ENCODE results near the gene FGB. TPM values are rescaled to one million over a fixed set of nuclear protein-coding genes. Genes with fewer than 3 reads are reported as not detected.
"Not testable (repeated sequence)": the region's sequence is repeated elsewhere in the genome, so short reads cannot be mapped to it uniquely, and the experiment has no call there.

FGB gene
- total RNA-seq, 1 donor from 2014 or later: 37.0 TPM

DNA sequence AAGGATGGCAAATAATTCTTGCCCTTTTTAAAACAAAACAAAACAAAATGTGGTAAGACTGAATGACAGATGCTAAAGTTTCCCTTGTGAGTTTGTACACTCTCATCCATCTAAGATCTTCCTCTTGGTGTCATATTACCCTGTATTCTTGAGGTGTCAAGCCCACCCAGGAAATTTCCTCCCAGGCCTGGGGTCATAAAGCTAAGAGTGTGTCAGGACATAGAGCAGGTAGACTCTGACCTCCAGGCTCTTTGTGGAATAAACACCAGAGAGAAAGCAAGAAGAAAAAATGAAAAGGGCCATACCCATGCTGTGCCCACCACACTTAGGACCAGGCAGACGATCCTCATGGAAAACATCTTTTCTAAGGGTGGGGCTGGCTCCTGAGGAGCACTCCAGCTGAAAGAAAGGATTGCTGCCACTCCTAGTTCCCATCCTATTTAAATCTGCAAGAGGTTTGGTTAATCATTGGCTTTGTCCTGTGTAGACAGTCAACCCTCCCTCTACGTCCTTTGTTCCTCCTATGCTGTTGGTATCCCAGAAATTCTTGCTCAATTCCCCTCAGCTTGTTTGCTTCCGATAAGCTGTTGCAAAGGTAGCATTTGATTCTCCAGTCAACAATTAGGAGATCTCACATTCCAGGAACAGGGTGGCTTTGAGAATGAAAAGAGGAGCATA lies 27.7 kb downstream of the FGB start, which contains the start of gene FGA:
Gene FGA, minus strand, starts transcription at position 414 of the 678 bp plus-strand sequence. Its CDS starts 55 bp downstream, at position 359.
- intact Hi-C loops (cut with DNase I): no loop called here
- TF ChIP-seq, protein P1, sequence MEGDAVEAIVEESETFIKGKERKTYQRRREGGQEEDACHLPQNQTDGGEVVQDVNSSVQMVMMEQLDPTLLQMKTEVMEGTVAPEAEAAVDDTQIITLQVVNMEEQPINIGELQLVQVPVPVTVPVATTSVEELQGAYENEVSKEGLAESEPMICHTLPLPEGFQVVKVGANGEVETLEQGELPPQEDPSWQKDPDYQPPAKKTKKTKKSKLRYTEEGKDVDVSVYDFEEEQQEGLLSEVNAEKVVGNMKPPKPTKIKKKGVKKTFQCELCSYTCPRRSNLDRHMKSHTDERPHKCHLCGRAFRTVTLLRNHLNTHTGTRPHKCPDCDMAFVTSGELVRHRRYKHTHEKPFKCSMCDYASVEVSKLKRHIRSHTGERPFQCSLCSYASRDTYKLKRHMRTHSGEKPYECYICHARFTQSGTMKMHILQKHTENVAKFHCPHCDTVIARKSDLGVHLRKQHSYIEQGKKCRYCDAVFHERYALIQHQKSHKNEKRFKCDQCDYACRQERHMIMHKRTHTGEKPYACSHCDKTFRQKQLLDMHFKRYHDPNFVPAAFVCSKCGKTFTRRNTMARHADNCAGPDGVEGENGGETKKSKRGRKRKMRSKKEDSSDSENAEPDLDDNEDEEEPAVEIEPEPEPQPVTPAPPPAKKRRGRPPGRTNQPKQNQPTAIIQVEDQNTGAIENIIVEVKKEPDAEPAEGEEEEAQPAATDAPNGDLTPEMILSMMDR (IDR thresholded peaks at IDR 0.05): no peak
- H3K36me3 ChIP-seq: no peaks in the 10 kb centered on the region
- H3K9me3 ChIP-seq: no peaks in the 10 kb centered on the region
- no peaks in the 10 kb centered on the region for H3K27me3 ChIP-seq
- H3K4me1 ChIP-seq: no peaks in the 10 kb centered on the region
- H3K27ac ChIP-seq: no peak within 1 kb of the TSS
- H3K4me3 ChIP-seq: no peak within 1 kb of the TSS
- no peak for DNase-seq (ENCODE audit: low spot score in 2 of 2)

DNA sequence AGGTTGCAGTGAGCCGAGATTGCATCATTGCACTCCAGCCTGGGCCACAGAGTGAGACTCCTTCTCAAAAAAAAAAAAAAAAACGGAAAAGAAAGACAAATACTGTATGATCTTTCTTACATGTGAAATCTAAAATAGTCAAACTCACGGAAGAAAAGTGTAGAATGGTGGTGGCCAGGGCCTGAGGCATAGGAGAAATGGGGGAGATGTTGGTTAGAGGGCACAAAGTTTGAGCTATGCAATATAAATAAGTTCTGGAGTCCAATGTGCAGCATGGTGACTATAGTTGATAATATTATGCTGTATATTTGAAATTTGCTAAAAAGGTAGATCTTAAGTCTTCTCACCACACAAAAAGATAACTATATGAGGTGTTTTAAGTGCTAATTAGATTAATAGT lies 29.1 kb downstream of the FGB start:
- TF ChIP-seq, protein P1 (IDR thresholded peaks at IDR 0.05): no peak
- H3K27ac ChIP-seq: no peak overlapping the region
- no peak for DNase-seq (ENCODE audit: low spot score in 2 of 2)
- intact Hi-C loops (cut with DNase I): no loop called here
- no peaks in the 10 kb centered on the region for H3K27me3 ChIP-seq
- no peaks in the 10 kb centered on the region for H3K9me3 ChIP-seq
- no peak overlapping the region for H3K4me3 ChIP-seq
- H3K4me1 ChIP-seq: no peaks in the 10 kb centered on the region
- H3K36me3 ChIP-seq: no peaks in the 10 kb centered on the region

DNA sequence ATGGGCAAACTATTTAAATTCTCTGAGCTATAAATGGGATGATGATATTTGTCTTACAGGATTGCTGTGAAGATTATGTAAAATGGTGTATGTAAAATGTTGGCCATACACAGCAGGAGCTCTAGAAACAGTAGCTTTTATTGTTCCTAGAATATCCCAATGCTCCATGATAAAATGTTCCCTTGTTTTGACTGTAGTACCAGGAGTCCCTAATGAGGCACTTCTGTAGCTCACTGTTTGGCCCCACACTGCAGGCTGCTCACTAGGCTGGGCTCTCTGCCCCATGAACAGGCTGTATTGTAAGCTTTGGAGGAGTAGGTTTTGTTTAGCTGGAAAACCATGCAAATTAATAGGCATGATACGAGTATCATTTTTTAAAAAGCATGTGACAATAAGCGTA lies 31.1 kb downstream of the FGB start:
- intact Hi-C loops (cut with DNase I): no loop called here
- no peak overlapping the region for H3K4me3 ChIP-seq
- H3K27me3 ChIP-seq: no peaks in the 10 kb centered on the region
- no peaks in the 10 kb centered on the region for H3K4me1 ChIP-seq
- TF ChIP-seq, protein P1 (IDR thresholded peaks at IDR 0.05): no peak
- H3K27ac ChIP-seq: no peak overlapping the region
- no peaks in the 10 kb centered on the region for H3K9me3 ChIP-seq
- DNase-seq (ENCODE audit: low spot score in 2 of 2): no peak
- H3K36me3 ChIP-seq: no peaks in the 10 kb centered on the region

DNA sequence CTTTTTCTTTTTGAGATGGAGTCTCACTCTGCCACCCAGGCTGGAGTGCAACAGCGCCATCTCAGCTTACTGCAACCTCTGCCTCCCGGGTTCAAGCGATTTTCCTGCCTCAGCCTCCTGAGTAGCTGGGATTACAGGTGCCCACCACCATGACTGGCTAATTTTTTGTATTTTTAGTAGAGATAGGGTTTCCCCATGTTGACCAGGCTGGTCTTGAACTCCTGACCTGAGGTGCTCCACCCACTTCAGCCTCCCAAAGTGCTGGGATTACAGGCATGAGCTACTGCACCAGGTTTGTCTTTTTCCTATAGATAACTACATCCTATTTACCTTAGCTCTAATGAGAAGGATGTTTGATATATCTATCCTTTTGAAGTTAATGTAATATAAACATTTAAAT lies 31.5 kb downstream of the FGB start:
- intact Hi-C loops (cut with DNase I); H3K27ac ChIP-seq; H3K36me3 ChIP-seq; H3K4me1 ChIP-seq; DNase-seq (ENCODE audit: low spot score in 2 of 2); H3K4me3 ChIP-seq; H3K9me3 ChIP-seq; H3K27me3 ChIP-seq: not testable (repeated sequence)

DNA sequence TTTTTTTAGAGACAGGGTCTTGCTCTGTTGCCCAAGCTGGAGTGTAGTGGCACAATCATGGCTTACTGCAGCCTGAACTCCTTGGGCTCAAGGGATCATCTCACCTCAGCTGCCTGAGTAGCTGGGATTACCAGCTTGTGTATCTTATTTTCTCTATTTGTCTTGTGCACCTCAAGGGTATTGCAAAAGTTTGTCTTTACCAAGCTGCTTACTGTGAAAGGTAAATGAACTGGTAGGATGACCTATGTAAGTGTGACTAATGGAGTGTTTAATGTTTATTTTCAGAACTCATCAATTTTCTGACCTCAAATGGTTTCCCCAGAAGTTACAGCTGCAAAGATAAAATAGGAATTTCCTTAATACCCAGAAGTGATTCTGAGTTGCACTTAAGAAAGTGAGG lies 33.0 kb downstream of the FGB start:
- Histone ChIP-seq H3K4me1 (no peaks in the 10 kb centered on the region), H3K27ac (no peak overlapping the region), H3K9me3 (no peaks in the 10 kb centered on the region), H3K36me3 (no peaks in the 10 kb centered on the region), H3K4me3 (no peak overlapping the region), H3K27me3 (no peaks in the 10 kb centered on the region)
- DNase-seq (ENCODE audit: low spot score in 2 of 2): no peak
- TF ChIP-seq, protein P1 (IDR thresholded peaks at IDR 0.05): no peak
- intact Hi-C loops (cut with DNase I): no loop called here

DNA sequence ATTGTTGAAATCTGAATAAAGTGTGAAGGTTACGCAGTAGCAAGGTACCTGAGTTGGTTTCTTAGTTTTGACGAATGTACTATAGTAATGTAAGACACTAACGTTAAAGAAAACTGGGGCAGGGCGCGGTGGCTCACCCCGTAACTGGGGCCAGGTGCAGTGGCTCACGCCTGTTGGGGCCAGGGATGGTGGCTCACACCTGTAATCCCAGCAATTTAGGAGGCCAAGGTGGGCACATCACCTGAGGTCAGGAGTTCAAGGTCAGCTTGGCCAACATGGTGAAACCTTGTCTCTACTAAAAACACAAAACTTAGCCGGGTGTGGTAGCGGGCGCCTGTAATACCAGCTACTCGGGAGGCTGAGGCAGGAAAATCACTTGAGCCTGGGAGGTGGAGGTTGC lies 34.5 kb downstream of the FGB start:
- H3K4me1 ChIP-seq; DNase-seq (ENCODE audit: low spot score in 2 of 2); intact Hi-C loops (cut with DNase I): not testable (repeated sequence)

More for the DNA sequence above, 34.5 kb downstream of the FGB start:
- not testable (repeated sequence) for H3K36me3 ChIP-seq, H3K27me3 ChIP-seq, H3K4me3 ChIP-seq, H3K9me3 ChIP-seq, H3K27ac ChIP-seq
